GDM1 (cell line): Measurements from ENCODE around the gene GHRHR.

Experiments
- DNase-seq: peaks from one replicate; lab custom pipeline; 2025; lab: John Stamatoyannopoulos, UW

Gene GHRHR

DNA sequence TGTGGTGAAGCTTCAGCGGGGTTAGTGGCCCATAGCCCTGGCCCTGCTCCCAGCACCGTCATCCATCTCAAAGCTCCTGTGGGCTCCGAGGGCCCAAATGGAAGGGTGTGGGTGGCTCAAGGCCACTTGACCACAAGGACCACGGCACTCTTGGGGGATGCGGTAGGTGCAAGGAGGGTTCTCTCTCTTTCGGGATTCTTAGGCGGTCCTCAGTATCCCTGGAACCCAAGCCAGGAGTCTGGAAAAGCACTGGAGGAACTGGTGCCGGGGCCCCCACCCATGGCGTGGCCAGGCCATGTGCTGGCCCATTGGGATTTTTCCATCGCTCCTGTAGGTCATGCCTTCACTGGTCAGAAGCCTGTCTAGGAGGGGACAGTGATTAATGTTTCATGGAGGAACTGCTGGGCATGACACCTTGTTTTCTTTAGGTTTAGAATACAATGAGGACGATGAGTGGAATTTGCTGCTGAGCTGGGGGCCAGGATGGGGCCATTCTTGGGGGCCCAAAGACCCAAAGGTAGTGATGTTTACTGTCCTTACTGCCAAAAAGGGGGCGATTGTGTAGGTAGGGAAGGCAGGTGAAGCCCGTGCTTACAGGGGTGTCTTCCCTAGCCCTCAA, 35.4 kb upstream of the GHRHR start:
- DNase-seq: no peak

DNA sequence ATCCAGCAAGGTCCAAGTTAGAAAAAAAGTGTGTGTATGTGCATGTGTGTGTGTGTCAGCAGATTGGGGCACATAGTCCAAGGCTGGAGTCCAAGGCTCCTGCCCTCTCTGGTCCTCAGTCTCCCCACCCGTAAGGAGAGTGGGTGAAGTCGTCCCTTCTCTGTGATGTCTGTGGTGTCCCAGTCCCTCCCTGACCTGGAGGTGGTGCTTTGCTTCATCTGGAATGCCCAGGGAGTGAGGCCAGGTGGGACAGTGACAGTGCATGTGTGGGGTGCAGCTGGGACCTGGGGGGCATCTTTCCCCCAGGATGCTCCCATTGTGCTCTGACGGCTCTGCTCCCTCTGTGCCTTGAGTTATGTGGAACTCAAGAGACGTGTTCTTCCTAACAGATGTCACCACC, 34.1 kb upstream of the GHRHR start:
- DNase-seq: no peak

DNA sequence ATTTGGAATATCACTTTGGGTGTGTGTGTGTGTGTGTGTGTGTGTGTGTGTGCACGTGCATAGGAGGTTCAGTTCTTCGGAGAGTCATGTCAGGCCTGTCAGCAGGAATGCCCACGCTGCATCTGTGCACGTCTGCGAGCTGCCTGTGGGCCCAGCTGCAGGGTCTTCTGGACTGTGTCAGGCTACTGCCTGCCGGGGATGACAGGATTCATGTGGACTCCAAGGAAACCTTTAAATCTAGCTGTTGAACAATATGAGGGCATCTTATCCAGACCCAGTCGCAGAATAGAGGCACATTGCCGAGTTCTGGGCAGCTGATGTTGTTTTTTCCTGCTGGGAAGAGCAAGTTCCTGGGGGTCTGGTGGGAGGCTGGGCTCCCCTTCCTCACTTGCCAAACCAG, 33.1 kb upstream of the GHRHR start:
- DNase-seq: no peak

DNA sequence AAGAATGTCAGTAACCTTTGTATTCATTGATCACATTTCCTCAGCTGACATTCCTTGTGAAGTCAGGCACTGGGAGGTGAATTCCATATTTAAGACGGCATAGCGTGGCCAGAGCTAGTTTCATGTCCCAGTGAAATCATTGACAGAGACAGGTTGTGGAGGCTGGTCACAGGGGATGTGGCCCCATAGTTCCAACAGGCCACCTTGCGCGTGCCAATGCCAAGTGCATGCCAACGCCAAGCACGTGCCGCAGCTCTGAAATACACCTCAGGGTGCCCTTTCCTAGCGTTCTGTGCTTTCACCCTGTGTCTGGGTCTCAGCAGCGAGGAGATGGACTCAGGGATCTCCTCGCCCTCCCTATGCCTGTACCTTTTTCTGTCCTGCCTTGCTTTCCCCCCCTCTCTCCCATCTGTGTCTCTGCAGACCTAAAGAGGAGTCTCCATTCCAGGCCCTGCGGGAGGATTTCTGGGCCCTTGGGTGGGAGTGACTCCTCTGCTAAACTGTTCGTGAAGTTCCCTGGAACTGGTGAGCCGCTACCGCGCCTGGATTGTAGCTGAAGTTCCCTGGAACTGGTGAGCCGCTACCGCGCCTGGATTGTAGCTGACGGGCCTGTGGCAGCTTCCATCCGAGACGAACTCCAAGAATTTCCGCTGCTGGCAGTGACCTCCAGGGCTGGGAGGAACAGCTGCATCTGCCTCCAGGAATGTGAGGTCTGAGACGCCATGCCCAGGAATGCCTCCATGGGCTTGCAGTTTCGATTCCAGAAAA, 32.4 kb upstream of the GHRHR start:
- DNase-seq: no peak

DNA sequence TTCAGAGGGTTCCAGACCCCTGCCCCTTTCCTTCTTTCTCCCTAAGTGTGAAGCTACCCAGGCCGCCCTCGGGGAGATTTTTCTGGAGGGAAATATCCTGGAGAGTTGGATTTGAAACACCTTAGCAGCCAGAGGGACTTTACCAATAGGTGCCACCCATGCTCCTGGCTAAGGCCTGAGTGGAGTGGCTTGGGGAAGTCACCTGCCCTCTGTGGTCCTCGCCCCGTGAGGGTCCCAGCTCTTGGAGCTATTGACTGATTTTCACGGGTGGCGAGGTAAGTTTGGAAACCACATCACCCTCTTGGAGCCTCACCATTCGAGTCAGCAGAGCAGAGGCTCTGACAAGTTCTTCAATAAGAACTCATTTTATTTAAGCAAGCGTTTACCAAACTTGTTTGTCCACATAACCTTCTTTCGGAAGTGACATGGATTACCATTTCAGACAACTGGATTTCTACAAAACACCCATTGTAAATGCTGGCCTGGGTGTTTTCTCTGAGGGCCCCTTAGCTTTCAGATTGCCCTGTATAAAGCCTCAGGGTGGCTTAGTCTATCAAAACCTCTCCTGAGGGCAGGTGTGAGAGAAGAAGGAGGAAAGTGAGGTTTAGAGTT, 31.7 kb upstream of the GHRHR start:
- DNase-seq: no peak

DNA sequence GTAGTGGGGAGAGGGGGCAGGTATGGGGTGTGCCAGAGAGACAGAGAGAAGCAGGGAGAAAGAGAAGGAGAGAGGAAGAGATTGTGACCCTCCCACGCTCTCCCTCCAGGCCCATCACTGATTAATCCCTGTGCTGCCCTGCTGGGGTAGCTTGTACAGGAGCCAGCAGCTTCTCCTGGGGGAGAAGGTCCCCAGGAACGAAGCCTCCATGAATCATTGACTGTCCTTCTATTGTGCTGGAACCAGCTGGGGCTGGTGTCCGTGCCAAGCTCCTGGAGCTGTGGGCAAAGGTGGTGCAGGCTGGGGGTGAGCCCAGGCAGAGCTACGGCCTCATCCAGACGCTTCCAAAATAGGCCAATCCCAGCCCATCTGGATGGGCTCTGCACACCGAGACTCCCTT, 31.2 kb upstream of the GHRHR start:
- no peak for DNase-seq

DNA sequence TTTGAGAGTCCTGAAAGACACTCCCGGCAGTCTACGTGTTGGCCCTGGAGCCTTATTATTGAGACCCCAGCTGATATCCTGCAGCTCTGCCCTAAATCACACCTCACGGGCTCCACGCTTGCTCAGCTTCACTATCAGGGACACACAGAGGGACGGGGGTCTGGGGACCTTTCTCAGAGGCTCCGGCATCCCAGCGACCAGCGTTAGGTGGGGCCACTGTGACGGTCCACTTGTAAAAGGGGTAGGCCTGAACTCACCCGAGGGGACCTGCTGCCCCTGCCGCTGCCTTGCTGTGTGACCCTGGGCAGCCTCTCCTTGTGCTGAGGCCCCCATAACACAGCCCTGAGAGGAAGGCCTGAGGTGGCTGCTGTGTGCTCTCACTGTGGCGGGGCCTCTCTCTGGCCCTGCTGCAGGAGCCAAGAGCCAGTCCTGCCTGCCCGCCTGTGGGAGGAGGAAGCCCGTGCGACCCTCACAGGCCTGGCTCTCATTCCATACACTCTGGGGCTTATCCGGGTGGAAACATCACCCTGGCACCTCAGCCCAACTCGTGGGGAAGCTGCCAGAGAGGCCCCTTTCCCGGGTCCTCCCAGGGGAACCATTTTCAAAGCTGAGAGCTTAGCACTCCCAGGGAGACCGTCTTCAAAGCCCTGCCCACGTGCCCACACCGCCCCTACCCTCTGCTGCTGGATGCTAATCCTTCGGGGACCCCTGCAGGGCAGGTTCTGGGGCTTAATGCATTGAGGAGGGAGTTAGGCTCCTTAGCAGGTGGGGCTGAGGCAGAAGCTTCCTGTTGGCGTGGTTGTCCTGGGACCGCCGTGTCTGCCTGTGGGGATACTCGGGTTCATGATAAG, 30.4 kb upstream of the GHRHR start:
- DNase-seq: no peak

DNA sequence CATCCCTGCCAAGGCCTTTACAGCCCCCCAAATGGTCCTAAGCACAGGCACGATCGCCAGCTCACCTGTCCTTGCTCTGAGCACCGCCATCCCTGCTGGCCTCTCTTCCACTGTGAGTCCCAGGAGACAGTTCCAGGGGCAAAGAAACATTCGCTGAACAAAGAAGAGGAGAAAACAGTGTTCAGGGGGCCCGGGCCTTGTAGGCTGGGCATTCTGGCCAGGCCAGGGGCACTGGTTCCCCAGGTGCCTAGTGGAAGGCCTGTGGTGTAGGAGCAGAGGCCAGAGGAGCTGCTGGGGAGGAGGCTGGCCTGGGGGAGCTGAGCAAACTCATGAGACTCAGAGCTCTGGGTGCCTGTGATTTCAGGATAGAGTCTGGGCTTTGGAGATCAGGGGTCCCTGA, 29.5 kb upstream of the GHRHR start:
- DNase-seq: no peak

DNA sequence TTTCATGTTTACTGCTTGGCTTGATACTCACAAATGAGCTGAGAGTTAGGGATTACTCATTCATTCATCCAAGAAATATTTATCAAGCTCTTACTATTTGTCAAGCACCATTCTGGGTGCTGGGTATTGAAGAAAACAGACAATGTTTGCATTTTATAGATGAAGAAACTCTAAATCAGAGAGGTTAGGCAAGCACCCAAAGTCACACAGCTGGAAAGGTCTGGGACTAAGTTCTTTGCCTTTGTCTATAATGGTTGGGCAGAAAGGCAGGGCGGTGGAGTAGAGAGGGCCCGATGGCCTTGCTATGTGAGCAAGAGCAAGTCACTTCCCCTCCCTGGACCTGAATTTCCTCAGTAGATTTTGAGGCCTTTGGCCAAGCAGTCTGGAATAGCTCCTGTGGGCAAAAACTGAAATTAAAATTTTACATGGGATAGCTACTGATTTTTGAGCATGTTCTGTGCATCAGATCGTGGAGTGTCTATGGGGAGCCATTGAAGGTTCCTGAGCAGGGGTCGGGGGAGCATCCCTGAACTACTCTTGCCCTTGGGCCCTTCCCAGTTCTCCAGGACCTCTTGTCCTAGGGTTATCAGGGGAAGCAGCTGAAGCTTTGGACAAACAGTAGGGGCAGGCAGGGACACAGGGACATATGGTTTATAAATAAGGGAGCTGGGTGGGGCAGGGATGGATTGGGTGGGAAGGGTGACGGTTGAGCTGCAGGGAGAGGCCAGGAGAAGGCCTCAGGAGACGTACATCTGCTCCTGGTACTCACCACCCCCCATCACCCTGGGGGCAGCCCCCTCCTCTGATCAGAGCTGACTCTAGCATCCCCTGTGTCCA, 28.8 kb upstream of the GHRHR start:
- no peak for DNase-seq

DNA sequence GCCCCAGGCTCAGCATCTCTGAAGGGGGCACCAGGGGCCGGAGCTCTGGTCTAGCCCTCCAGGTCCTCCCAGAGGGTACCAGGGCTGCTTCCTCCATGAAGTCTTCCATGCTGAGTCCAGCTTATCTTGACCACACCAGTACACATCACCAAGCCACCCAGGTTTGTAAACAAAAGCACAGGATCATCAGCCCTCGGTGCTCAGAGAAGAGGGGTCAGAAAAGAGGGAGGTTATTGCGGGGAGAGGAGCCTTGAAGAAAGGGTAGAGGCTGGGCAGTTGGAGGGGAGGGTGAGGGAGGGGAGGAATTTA, 28.2 kb upstream of the GHRHR start:
- DNase-seq: no peak

DNA sequence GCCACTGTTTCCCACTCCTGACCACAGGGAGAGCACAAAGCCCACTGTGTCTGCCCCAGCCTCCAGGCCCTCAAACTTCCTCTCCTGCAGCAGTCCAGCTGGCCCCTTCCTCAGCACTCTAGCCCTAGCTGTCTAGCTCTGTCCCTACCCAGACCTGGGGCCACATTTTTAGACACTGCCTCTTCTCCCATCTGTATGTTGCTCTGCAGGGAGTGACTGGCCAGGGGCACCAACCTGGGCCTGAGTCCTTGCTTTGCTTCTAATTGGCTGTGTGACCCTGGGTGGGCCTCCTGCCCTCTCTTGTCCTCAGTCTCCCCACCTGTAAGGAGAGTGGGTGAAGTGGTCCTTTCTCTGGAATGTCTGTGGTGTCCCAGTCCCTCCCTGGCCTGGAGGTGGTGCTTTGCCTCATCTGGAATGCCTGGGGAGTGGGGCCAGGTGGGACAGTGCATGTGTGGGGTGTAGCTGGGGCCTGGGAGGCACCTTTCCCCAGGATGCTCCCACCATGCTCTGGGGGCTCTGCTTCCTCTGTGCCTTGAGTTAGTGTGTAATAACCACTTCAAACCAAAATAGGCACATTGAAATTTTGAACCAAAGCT, 27.0 kb upstream of the GHRHR start:
- no peak for DNase-seq

DNA sequence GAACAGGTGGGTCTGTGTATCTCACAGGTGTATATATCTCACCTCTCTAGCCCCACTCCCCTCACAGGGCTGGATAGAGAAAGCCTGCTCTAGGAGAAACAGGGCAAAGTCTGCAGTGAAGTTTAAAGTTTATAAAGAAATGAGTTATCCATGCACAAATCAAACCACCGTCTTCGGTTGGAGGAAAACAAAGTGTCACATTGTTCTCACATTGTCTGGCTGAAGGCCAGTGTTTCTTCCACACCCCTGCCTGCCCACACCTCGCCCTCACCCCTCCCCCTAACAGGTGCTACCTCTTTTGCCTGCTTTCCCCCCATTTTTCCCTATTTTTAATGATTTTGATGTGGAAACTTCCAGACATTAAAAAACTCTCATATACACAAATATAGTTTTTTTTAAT, 26.3 kb upstream of the GHRHR start:
- DNase-seq: no peak

DNA sequence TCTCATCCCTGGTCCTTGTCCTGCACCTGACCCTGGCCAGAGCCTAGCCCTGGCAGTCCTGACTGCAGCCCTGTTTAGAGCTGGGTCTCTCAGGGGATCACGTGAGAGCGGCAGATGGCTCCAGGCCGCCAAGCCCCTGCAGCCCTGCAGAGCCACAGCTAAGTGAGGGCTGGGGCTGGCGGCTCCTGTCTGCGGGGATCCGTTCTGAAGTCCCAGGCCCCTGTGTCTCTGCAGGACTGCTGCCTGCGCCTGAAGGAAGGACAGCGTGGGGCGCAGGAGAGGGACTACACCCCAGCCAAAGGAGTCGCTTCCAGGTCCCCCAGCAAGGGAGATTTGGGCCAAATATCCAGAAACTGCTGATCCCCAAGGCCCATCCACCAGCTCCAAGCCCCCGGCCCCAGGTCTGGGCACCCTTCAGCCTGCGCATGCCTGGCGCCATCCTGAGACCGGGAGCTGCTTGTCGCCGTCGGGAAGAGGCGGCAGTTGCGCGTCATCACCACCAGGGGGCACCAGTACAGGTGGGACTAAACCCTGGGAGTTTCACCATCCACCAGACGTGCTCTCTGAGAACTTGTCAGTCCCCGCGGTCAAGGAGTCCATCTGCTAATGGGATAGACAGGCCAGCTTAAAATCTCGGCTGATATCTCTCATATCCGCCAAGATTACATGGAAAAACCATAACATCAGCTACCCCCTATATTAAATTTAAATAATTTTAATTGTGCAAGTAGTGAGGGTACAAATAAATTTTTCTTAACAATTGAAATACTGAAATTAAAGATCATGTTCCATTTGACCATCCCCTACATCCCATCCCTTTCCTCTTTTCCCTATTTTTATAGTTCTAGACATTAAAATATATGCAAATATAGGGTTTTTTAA, 25.1 kb upstream of the GHRHR start:
- DNase-seq: peak; percentile 20

DNA sequence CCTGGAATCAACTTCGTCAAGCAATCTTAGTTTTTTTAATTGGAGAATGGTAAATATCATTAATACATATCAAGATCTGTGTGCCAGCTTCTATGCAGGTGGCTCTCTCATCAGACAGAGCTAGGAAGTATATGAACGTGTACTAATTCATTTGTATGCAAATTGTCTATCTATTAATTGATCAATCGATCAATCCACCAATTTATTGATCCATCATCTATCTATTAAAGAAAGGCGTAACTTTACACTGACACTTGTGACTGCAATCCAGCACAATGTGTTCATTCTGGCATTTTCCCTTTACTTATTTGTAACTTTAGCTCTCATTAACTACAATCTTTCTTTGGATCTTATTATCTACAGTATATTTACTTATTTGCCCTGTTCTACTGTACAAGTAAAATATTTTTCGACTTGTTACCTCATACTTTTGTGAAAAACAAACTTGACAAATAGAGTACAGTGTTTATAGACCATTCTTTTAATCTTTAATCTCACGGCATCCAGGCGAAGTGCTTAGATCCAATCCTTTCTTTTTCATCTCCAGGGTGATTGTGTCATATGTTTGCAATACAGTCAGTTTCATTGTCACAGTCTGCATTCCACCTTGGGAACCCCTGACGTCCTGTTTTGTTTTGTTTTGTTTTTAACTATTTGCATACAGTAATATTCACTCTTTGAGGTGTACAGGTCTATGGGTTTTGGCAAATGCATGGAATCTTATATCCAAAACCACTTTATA, 22.0 kb upstream of the GHRHR start:
- DNase-seq: no peak

DNA sequence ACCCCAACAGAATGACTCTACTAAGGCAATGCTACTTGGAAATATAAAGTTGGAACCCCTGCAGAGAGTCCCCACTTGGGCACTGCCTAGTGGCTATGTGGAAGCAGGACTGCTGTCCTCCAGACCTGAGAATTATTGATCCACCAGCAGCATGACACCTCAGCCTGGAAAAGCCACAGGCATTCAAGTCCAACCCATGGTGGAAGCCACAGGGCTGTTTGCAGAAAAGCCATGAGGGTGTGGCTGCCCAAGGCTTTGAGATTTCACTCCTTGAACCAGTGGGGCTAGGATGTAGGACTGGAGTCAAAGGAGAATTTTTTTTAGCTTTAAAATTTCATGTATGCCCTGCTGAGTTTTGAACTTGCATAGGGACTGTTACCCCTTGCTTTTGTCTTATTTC, 13.6 kb upstream of the GHRHR start:
- DNase-seq: no peak

DNA sequence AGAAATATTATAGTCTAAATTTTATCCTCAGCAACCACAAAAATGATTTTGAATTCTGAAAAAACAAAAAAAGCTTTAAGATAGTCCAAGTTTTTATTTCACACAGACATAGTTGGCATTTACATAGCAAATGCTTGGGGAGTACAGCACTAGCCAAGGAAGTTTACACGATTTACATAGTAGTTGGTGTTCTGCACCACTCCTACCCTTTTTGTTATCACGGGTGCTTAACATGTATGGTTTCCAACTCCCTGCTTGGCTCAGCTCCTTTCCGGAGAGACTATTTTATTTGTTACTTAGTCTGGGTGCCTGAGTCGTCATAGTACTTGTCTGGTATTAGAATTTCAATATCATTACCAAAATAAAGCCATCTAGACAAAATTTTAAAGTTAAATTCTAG, 8.8 kb upstream of the GHRHR start:
- DNase-seq: no peak

DNA sequence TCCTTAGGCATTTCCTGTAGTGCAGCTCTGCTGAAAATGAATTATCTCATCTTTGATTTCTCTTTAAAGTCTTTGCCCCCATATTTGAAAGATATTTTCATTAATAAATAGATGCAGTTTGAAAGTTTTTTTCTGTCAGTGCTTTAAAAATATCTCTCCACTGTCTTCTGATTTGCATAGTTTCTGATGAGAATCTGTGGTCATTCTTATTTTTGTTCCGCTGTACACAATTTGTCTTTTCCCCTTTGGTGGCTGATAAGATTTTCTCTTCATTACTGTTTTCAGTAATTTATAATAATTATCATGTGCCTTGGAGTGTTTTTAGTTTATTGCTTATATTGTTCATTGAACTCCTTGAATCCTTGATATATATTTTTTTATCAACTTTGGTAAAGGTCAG, 7.0 kb upstream of the GHRHR start:
- DNase-seq: no peak

DNA sequence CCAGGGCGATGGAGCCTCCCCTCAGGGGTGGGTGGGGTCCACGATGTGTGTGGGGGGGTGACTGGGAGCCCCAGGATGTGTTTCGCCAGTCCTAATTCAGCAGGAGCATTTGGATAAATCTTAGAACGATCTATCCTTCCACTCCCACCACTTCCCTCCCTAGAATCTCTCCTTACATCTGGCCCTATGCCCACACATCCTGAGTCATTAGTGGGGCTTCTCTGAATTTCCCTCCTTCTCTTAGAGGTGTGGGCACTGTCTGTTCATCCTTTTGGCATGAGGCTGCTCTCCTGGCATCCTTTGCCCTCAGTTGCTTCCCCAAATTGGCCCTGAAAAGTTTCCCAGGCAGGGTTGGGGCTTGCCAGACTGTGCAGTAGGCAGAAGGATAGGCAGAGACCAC, 1.6 kb downstream of the GHRHR start:
- DNase-seq: no peak

DNA sequence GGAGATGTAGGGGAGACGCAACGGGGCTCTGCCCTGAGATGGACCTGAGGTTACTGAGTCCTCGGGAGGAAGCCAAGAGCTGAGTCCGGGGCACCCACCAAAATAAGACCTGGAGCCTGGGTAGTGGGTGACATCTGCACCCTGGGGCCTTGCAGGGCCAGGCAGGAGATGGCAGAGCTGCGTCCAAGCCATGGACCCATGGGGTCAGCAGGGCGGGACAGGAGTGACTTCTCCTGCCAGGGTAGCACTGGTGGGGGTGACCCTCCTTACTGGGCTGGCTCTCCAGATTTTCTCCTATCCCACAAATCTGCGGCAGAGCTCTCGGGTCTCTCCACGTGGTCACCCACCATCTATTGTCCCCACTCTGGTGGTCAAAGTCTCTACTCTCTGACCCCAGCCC, 2.1 kb downstream of the GHRHR start:
- no peak for DNase-seq

DNA sequence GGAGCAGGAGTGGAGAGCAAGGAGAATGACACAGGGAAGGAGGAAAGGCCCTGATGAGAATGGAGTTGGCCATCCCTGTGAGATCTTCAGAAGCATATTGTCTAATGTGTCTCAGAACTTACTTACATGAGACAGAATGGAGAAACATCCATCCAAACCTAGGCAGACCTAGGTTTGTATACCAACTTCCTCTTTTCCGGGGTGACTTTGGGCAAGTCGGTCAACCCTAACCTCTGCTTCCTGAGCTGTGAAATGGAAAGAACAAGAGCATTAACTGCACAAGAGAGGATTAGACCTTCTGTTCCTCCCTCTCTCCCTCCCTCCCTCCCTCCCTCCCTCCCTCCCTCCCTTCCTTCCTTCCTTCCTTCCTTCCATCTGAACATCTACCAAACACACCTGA, 4.5 kb downstream of the GHRHR start:
- no peak for DNase-seq
